Germinal center (tissue), 1 donor: ENCODE results near the gene AOC1.

Experiments used
- DNase-seq: peaks from one replicate; pipeline ENCODE4 v3.0.0; 2012; ENCODE audit warnings: mixed read lengths, low spot score

The AOC1 gene

DNA sequence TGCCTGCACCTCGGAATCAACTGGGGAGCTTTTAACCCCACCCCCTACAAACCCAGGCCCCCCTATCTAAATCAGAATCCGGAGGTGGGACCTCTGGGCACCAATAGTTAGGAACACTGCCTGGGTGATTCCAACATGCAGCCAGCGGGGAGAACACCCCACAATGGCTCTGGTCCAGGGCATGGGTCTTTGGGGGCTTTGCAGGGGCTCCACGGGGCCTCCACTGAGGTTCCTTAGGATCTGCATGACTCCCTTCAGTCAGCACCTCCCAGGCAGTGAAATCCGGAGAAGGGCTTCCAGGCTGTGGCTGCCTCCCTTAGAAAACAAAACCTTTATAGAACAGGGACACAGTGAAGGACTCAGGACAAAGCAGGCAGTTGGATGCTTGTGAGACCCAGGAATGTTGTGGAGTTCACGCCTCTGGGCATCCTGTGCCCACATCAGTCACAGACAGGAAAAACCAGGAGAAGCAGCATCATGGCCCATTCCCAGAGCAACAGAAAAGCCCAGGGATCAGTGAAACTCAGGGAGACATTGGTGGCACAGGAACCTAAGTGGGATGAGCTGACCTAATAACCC lies 16.5 kb upstream of the AOC1 start:
- no peak for DNase-seq

DNA sequence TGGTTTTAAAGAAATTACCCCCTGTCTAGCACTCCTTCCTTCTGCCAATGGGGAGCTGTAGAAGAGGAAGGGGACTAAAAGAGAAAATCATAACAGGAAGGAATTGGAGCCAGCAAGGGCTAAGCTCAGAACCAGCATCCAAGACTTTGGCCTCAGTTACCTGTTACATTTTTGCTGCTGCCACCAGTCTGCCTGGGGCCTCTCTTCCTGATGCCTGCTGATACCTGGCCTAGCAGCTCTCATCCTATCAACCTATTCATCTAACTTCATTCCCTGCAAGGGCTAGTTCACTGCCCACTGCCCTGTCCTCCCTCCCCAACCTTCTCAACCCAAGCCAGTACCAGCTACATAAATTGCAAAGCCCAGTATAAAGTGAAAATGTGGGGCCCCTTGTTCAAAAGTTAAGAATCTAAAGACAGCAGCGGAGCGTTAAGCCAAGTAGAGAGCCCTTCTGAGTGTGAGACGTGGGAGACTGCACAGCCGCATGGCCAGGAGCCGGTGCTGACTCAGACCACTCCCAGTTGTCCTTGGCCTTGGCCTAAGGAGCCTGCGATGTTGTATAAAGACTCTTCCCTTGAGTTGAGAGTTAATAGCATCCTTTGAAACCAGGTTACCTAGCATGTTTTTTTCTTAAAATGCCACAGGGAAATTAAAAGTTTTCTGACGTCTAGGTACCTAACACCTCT lies 13.2 kb upstream of the AOC1 start:
- DNase-seq = no peak

DNA sequence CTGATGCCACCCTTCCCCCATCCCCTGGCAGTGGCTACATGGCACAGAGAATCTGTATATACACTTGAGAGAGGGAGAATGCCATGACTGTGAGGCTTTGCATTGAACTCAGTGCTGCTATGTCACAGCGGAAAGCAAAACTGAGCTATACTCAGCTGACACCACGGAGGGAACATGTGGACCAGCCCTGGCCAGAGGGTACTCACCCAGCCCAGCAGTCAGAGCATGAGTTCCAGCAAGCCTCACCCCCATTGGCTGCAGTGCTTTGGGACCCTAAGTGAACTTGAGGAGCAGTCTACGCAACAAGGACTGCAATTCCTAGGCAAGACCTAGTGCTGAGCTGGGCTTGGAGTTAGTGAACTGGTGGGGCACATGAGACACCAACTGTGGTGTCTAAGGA lies 10.3 kb upstream of the AOC1 start:
- DNase-seq = no peak

- DNase-seq = no peak
Measured at GRCh38 chr7:150842716-150843115, 9.6 kb upstream of the AOC1 start.

GRCh38 chr7:150845421-150845861 lies 6.9 kb upstream of the AOC1 start:
- DNase-seq = no peak

- DNase-seq = no peak
Measured at GRCh38 chr7:150846291-150847115, 5.8 kb upstream of the AOC1 start.

DNA sequence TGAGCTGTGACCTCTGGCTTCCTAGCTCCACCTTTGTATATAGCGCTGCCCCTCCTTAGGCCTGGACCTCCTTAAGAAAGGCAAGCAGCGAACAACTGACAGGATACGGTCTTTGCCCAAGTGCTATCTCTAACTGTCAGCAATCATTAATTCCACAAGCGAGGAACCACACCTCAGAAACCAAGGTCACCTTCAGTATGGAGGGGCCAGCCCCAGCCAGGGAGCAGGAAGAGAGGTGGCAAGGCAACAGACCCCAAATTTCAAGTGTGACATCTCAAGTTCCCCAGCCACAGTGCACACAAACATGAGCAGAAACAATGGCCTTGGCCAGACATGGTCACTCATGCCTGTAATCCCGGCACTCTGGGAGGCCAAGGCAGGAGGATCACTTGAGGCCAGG lies 4.8 kb upstream of the AOC1 start:
- DNase-seq = no peak

DNA sequence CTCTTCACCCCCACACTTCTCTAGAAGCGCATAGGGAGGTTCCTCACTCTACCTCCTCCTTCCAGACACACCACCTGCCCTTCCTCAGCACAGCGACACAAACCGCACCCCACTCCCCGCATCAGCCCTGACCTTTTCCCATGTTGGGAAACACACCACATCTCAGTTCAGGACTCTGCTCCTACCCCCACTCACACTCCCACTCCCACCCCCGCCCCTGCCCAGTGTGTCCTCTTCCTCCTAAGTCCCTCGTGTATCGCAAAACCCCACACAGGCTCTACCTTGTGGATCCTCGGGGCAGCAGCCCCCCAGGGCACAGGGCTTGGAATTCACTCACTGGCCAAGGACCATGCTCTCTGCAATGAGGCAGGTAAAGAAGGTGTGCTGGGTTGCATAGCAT lies 4.2 kb upstream of the AOC1 start:
- DNase-seq = no peak

DNA sequence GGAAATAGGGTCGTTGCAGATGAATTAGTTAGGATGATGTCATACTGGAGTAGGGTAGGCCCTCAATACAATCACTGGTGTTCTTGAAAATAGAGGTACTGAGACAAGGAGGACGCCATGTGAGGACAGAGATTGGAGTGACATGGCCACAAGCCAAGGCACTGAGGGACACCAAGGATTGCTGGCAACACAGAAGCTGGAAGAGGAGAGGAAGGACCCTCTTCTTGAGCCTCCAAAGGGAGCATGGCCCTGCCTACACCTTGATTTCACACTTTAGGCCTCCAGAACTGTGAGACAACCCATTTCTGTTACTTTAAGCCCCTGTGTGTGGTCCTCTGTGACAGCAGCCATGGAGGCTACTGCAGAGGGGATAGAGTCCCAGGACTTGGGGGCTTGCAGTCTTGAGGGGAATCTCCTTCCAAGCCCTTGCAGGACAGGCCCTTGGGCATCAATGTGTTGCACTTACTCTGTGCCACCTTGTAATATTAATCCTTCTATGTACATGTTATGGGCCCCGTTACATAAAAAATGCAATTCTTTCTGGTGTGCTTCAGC lies 3.7 kb upstream of the AOC1 start:
- no peak for DNase-seq

DNA sequence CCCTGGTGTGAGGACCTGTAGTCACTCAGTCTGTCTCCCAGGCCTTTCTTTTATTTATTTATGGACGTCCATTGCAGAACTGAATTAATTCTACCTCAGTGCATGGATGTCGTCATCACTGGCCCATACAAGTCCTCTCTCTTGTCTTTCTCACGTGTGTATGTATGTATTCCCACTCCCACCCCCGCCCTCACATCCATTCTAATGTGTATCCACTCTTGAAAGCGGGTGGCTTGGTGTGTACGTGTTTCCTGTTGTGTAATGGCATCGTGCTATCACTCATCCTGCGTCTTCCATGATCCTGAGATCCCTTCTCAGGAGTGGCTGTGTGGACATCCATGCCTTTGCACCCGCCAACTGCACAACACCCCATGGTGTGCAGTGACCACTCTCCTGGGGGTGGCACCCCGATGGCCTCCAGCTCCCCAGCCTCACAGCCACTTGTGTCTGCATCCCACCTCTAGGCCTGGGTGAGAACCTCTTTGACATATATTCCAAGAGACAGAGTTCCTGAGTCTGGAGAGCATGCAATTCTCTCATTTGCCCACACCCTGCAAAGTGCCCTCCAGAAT lies 3.0 kb upstream of the AOC1 start:
- no peak for DNase-seq

- DNase-seq = no peak
Measured at GRCh38 chr7:150850273-150850672, 2.0 kb upstream of the AOC1 start.

DNA sequence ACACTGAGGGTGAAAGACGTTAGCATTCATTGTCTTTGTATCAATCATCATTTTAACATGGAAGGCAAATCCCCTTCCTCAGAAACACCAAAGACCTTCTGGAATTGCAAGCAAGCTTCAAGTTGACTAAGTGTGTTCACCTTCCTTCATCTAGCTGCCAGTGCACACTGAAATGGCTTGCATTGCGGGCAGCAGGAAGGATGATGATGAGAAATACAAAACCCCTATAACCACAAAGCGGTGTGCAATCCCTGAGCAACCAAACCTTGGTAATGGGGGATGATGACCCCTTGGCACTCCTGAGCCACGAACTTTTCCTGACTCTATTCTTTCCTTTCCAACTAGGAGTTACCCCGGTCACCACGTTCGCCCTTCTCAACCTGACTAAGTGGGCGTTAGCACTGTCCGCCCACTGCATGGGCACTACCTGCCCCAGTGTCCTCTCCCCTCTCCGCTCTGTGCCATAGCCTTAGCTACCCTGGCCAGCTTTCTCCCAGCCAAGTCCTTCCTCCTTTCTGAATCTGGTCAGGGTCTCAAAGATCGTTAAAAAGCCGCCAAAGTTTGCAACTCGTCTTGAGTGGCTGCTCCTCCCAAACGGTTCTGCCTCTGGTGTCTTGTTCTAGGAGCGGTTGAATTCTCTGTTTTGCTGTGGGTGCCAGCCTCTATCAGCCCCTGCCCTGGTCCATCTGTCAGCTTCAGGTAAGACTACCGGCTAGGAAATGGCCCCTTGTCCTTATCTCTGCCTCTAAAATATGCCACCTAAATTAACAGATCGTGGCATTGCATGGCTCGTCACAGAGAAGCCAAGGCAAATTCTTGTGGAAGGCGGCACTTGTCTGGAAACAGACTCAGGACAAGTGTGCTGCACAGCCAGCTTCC lies 586 bp upstream of the AOC1 start:
- no peak for DNase-seq

GRCh38 chr7:150854066-150855000 lies 2.0 kb downstream of the AOC1 start:
- no peak for DNase-seq

DNA sequence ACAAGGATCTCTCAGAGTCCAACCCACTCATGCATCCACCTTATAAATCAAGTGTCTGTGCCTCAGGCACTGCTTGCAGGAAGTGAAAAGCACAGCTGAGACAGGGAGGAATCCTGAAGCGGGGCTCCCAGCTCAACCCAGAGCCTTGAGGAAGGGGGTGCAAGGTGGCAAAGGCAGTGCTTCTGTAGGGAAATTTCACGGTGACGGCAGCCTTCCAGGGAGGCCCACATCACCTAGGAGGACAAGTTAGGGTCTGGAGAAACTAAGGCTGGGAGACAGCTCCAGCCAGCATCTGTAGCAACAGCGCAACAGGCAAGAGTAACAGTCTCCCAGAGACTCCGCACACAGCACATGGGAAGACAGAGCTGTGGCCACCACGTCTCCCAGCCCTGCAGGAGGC lies 2.7 kb downstream of the AOC1 start:
- no peak for DNase-seq

GRCh38 chr7:150855476-150856302 lies 3.4 kb downstream of the AOC1 start:
- no peak for DNase-seq

GRCh38 chr7:150856303-150857275 lies 4.3 kb downstream of the AOC1 start:
- no peak for DNase-seq

- DNase-seq = no peak
Measured at GRCh38 chr7:150857276-150858055, 5.1 kb downstream of the AOC1 start.
